ENCODE data around the gene CDS2. TPM values are rescaled to one million over a fixed set of nuclear protein-coding genes. Genes with fewer than 3 reads are reported as not detected.

Gene CDS2
- total and polyA plus RNA-seq, 2 experiments from 2014 or later, result 16.8 to 40.8 TPM

GRCh38 chr20:5183731-5184474, 57.1 kb downstream of the CDS2 start:
- peaks cover 5% of the 10 kb centered on the region for H3K27me3 Mint-ChIP-seq (ENCODE audit: insufficient read depth, low read depth, poor library complexity)
- no peaks in the 10 kb centered on the region for H3K79me2 ChIP-seq (replicated peaks; ENCODE audit: insufficient read depth)
- no peak overlapping the region for H3K27ac Mint-ChIP-seq

More at GRCh38 chr20:5183731-5184474, 57.1 kb downstream of the CDS2 start:
- no peak for TF ChIP-seq EZH2phosphoT487 (IDR thresholded peaks at IDR 0.05; ENCODE audit: unreplicated experiment)
- TF ChIP-seq CREB1 (CRISPR knock-in tag; IDR thresholded peaks at IDR 0.05; ENCODE audit: low read depth), result no peak
- no peak for TF ChIP-seq STAT1 (IDR thresholded peaks at IDR 0.05; ENCODE audit: unreplicated experiment)
- TF ChIP-seq CTCF (conservative IDR thresholded peaks at IDR 0.05; ENCODE audit: low read depth in 2 of 2), result no peak
- no peak for TF ChIP-seq ZNF462 (CRISPR knock-in tag; IDR thresholded peaks at IDR 0.05)
- TF ChIP-seq EZH2 (IDR thresholded peaks at IDR 0.05; ENCODE audit: low read depth, unreplicated experiment), result no peak
- no peak for TF ChIP-seq POLR2AphosphoS5 (IDR thresholded peaks at IDR 0.05; ENCODE audit: low read depth)
- no peak for TF ChIP-seq JUNB (IDR thresholded peaks at IDR 0.05; ENCODE audit: unreplicated experiment)
- TF ChIP-seq ZNF331 (CRISPR knock-in tag; IDR thresholded peaks at IDR 0.05; ENCODE audit: low read depth), result no peak
- TF ChIP-seq NANOG (IDR thresholded peaks at IDR 0.05; ENCODE audit: borderline replicate concordance), result no peak
- TF ChIP-seq ZNF114 (CRISPR knock-in tag; IDR thresholded peaks at IDR 0.05), result no peak
- TF ChIP-seq REST (IDR thresholded peaks at IDR 0.05; ENCODE audit: unreplicated experiment), result no peak
- no peak for TF ChIP-seq ETS1 (IDR thresholded peaks at IDR 0.05)
- no peaks in the 10 kb centered on the region for H3F3A ChIP-seq (replicated peaks; ENCODE audit: low read depth)
- H3K9me3 Mint-ChIP-seq, result no peaks in the 10 kb centered on the region
- H3K27ac ChIP-seq (ENCODE audit: low read depth), result no peak overlapping the region
- no peak overlapping the region for H3K4me3 ChIP-seq
- H4K20me1 ChIP-seq (replicated peaks; ENCODE audit: insufficient read depth), result no peaks in the 10 kb centered on the region; the same call in 1 of the 2 replicates
- H3K9me2 ChIP-seq (ENCODE audit: insufficient read depth), result no peaks in the 10 kb centered on the region
- no peak overlapping the region for H2AFZ ChIP-seq
- H3K36me3 ChIP-seq (ENCODE audit: insufficient read depth), result peaks cover 14% of the 10 kb centered on the region
- peaks cover 27% of the 10 kb centered on the region for H3K36me3 Mint-ChIP-seq (ENCODE audit: low read depth)
- H3K4me1 ChIP-seq (ENCODE audit: insufficient read depth), result no peaks in the 10 kb centered on the region
- DNase-seq (ENCODE audit: low spot score), result no peak
- no peaks in the 10 kb centered on the region for H3K27me3 ChIP-seq (ENCODE audit: insufficient read depth)
- no peak overlapping the region for H3K4me2 ChIP-seq
- ATAC-seq, result no peak
- peaks cover 5% of the 10 kb centered on the region; the same call in 2 of the 3 replicates for H3K4me1 Mint-ChIP-seq
- no peak overlapping the region for H3K4me3 Mint-ChIP-seq
